GM18517 (cell line): ENCODE results near the gene ATG9B.
A peak's percentile ranks its signal among the peaks of the same experiment; 100 is the strongest.

Source experiments
- ATAC-seq: cut with Tn5 transposase; IDR thresholded peaks from one replicate; pipeline ENCODE4 v1.9.1; 2021; ENCODE audit warnings: mild to moderate bottlenecking, moderate library complexity; ENCODE audit not compliant: unreplicated experiment

The ATG9B gene

DNA sequence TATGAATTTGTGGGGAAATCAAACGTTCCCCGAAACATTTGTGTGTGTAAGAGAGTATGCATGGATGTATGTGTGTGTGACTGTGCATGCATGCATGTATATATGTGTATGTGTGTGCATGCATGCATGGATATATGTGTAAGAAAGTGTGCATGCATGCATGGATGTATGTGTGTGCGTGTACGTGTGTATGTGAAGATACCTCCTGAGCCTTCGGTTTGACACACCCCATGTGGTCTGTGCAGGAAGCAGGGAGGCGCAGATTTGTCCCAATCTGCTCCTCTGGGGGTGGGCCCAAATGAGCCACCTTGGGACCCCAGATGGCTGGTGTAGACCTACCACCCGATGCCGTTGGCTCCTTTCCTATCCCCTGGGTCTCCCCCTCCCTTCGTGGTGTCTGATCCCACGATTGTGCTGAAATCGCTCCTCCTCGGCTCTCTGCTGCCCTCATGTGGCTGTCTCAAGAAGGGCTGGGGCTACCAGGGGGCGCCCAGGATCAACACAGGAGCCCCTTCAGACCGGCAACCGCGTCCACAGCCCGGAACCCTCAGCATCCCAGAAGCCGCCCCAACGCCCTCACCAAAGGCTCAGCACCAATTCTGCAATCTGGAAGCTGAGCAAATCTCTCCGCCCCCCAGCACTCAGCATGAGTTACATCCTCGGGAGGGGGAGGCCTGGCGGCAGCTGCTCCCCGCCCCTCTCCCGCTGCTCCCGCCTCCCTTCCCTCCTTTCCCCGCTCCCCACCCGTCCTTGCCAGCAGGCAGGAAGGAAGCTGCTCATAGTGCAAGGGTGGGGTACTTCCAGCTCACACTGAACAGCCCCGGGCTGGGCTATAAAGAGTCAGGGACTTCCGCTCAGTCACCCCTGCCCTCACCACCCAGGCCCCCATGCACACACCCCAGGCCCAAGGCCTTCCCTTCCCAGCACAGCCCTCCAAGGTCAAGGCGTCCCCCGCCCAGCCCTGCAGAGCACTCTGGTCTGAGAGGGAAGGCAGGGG, 35.8 kb downstream of the ATG9B start:
- no peak for ATAC-seq

GRCh38 chr7:150986556-150986955, 37.7 kb downstream of the ATG9B start:
- no peak for ATAC-seq

GRCh38 chr7:150986099-150986512, 38.2 kb downstream of the ATG9B start:
- no peak for ATAC-seq

DNA sequence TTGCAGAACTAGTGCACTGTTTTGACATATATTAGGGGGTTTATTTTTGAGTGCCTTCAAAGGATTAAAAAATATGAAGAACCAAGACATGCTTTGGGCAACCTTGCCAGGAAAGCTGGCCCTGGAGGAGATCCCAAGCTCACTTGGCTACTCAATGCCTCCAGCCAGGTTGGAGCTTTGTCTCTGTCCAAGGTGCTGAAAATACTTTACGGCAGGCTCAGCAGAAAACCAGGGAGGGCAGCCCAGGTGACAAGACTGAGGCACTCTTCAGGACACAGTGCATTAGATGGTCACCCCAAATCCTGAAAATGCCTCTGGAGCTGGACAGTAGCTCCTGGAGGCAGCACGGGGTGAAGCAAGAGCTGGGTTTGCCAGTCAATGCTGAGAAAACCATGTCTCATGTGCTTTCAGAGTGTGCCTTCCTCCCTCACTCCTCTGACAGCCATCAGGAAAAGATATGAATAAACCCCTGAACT, 40.4 kb downstream of the ATG9B start:
- ATAC-seq = no peak

DNA sequence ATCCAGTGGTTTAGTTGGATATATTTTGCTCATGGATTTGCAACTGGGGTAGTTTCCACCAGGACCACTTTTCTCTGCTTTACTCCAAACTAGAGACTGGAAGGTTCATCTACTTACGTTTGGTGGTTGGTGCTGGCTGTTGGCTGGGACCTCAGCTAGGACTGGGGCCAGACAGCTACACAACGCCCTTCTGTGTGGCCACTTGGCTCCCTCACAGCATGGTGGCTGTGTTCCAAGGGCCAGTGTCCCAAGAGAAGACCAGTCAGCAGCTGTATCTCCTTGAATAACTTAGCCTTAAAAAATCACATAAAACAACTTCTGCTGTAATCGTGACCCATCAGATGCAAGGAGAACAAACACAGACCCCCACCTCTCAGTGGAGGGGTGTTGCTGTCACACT, 41.9 kb downstream of the ATG9B start:
- no peak for ATAC-seq

DNA sequence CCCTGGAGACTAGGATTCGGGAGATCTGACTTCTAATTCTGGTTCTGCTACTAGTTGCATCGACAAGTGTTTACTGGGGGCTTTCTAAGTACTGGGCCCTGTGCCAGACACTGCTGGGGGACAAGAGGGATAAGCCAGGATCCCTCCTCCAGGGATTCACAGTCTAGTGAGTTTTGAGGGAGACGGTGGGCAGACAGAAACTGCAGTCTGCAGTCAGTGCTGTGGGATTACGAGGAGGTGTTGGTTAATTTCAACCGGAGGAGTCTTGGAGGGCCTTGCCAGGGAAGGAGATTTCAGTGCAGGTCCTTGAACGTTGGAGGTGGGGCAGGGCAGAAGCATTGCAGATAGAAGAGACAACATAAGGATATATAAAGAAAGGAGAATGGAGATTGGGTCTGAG, 42.6 kb downstream of the ATG9B start:
- no peak for ATAC-seq

- no peak for ATAC-seq
Measured at GRCh38 chr7:150980663-150981062, 43.6 kb downstream of the ATG9B start.

DNA sequence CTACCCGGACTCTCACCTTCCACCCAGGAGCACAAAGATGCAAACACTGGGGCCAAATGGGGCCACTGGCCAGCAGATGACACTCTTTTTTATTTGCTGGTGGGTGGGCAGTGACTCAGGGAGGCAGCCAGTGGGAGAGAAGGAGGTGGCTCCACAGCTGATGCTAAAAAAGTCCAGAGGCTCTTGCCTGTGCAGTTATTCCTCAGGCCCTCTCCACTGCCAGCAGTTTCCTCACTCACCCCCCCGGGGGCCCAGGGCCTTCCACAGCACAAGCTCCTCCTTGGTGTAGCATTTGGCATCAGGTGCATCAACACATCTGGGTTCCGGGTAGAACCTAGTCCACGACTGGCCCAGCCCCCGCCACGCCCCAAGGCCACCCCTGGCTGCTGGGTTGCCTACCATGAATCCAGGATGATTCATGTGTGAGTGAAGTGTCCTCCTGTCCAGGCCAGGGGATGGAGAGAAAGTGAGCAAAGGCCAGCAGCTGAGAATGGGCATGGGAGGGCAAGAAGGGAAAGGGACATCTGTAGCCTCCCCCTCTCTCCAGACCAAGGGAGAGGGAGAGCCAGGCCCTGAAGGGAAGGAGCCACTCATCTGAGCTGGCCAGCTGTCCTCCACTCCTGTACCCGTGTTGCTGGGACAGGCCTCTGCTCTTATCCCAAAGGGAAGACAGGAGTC, 44.4 kb downstream of the ATG9B start:
- no peak for ATAC-seq

DNA sequence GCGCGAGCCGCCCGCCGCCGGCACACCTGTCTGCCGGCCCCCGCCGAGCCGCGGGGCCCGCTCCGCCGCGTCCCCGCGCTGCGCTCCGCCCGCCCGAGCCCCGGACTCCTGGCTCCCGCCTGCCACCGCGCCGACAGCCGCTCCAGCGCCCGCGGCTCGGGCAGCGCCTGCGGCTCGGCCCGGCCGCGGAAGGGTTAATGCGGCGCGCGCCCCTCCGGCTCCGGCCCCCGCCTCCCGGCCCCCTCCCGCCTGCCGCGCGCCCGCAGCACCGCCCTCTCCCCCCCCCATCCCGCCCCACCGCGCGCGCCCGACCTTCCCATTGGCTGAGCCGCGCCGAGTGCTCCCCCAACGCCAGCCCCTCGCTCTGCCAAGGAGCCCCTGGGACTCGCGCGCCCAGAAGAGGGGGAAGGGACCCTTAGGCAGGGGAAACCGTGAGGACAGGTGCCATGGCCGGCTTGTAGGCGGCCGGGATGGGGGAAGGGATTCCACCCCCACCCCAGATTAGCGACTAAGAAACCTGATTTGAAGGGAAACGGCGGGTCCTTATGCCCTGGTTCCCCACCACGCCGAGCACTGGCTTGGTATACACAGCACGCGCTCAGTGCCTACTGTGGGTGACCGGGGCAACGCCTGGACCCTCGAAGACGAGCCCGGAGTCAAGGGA, 46.0 kb downstream of the ATG9B start, which contains the start of gene KCNH2:
TSS of gene KCNH2 (minus strand) at position 196 of the 664 bp plus-strand sequence. CDS start 408 bp downstream, outside the sequence.
- ATAC-seq = no peak

- ATAC-seq = no peak
Measured at GRCh38 chr7:150977382-150978125, 46.7 kb downstream of the ATG9B start.

- ATAC-seq = no peak
Measured at GRCh38 chr7:150976529-150977381, 47.5 kb downstream of the ATG9B start.

DNA sequence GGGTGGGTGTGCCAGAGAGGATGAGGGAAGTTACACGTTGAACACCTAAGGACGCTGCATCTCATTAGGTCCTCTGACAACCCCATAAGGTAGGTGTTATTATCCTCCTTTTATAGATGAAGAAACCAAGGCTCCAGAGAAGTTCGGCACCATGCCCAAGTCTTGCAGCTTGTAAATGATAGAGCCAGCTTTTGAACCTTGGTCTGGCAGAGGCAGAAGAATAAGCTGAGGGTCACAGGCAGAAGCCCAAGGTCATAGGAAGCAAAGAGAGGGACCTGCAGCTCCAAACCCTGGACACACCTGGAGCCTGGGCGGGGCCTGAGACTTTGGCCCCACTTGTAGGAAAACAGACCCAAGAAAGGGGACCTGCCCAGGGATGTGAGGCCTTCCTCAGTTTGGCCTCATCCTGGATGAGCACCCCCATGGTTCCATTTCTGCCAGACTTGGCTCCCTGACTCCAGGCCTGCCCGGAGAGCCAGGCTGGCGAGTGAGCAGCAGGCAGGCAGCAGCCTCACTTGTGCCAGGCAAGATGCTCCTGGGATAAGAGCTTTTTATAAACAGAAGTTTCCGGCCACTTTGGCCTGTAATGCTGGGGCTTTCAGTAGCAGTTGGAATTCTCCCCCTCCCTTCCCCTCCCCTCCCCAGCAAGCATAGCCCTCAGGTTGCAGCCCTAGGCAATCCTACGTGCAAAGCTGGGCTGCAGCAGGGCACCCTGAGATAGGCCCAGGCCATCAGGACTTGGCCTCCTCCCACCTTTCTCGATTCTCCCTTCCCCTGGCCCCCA, 48.6 kb downstream of the ATG9B start:
- ATAC-seq = no peak

DNA sequence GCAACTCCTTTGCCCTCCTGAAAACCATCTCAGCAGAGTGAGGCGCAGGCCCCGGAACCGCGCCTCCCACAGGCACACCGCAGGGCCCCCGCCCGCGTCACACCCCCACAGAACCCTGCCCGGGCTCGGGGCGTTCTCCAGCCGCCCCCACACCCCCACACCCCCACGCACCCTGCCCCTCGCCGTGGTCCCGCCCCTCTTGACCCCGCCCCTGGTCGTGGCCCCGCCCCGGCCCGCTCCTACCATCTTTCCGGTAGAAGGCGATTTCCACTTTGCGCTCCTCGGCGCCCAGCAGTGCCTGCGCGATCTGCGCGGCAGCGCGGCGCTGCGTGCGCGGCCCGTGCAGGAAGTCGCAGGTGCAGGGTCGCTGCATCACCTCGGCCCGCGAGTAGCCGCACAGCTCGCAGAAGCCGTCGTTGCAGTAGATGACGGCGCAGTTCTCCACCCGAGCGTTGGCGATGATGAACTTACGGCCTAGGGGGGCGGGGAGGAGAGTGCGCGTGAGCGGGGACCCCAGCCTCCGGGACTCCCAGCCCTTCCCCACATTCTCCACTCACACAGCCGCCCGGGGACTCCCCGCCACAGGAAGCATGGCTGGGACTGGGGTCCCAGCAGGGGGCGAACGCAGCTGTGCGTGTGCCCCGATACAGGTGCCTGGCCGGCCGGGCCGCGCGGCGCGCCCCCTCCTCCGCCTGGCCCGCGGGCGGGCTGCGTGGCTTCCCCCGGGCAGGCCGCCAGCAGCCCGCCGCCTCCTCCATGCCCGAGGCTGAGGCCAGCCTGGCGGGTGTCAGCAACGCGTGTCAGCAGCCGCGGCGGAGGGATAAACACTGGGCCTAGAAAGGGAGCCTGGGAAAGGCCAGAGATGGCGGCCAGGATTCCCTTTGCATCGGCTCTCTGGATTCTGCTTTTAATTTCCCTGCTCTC, 49.6 kb downstream of the ATG9B start:
- peak; percentile 52 for ATAC-seq

DNA sequence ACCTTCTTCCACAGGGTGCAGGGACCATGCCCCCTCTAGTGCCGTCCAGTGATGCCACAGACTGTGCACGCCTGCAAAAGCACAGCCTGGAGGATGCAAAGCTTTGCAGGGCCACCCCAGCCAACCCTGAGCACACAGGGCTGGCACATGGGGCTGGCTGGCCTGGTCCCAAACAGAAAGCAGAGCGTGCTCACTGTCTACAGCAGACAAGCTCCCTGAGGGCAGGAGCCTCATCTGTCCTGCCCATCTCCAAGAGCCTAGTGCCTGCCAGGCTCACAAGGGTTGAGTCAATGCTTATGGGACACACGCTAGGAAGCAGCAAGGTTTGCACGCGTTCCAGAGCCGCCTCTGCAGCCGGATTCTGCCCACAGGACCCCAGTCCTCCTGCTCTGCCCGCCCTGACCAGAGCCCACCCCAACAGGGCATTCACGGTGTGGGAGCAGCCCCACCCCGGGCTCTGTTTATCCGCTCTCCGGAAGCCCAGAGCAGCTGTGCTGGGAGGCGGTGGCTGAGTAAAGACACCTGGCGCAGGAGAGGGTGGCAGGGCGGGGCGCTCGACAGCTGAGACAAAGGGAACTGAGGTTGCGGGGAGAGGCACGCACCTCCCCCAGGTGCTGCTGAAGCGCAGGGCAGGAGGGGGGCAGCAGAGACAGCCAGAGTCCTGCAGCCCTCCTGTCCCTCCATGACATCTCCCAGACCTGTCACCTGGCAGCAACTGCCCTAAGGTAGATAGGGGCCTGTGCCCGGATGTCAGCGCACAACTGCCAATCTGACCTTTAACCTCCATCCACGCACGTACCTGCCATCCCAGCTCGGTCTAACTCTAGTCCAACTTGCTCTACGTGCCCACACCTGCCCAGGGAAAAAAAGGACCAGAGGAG, 50.5 kb downstream of the ATG9B start:
- ATAC-seq = no peak

- no peak for ATAC-seq
Measured at GRCh38 chr7:150972741-150973140, 51.6 kb downstream of the ATG9B start.

DNA sequence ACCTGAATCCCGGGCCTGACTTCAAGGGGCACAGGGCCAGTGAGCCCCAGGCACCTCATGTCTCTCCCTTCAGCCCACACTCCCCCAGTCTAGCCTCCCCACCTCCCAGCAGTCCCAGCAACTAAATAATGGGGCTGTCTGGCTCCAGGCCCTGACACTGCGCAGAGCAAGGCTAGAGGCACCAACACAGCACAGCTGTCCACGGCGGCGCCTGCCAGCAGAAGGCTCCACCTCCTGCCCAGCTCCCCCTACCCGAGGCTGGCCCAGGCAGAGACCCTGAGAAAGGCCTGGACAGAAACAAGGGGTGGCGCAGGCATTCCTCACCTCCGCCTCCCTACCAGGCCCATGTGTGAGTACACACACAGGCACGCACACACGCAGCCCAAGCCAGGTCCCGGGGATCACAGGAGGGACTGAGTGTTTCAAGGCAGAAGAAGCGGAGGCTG, 52.2 kb downstream of the ATG9B start:
- no peak for ATAC-seq
